Measurements from ENCODE around the gene TRIM29.
"Not testable (repeated sequence)": the region's sequence is repeated elsewhere in the genome, so short reads cannot be mapped to it uniquely, and the experiment has no call there.

TRIM29 gene

GRCh38 chr11:120143472-120143871 is 5.6 kb upstream of the TRIM29 start:
- intact Hi-C loops (cut with DNase I): not testable (repeated sequence)
- peak in 3 of 42 donors; percentile 4 to 12 (median 8) for DNase-seq

- DNase-seq: peak in 7 of 42 donors; percentile 2 to 28 (median 9)
- intact Hi-C loops (cut with DNase I): no loop called here
Measured at GRCh38 chr11:120142441-120143100, 4.7 kb upstream of the TRIM29 start.

- intact Hi-C loops (cut with DNase I): no loop called here
- DNase-seq: peak in 10 of 42 donors; percentile 1 to 23 (median 7)
Measured at GRCh38 chr11:120141768-120142423, 4.0 kb upstream of the TRIM29 start.

GRCh38 chr11:120141113-120141767 is 3.3 kb upstream of the TRIM29 start:
- intact Hi-C loops (cut with DNase I): no loop called here
- peak in 12 of 42 donors; percentile 3 to 35 (median 7) for DNase-seq

GRCh38 chr11:120139316-120140069 is 1.6 kb upstream of the TRIM29 start:
- DNase-seq: peak in 13 of 42 donors; percentile 0 to 29 (median 6)
- intact Hi-C loops (cut with DNase I): no loop called here

- intact Hi-C loops (cut with DNase I): no loop called here
- DNase-seq: peak in 20 of 42 donors; percentile 1 to 35 (median 6)
Measured at GRCh38 chr11:120137187-120137610, 714 bp downstream of the TRIM29 start.

GRCh38 chr11:120136356-120136755 is 1.6 kb downstream of the TRIM29 start:
- peak in 22 of 42 donors; percentile 1 to 33 (median 8) for DNase-seq
- intact Hi-C loops (cut with DNase I): no loop called here

GRCh38 chr11:120135838-120136237 is 2.1 kb downstream of the TRIM29 start:
- intact Hi-C loops (cut with DNase I): no loop called here
- DNase-seq: peak in 14 of 42 donors; percentile 0 to 34 (median 6)

GRCh38 chr11:120134931-120135228 is 3.0 kb downstream of the TRIM29 start:
- intact Hi-C loops (cut with DNase I): no loop called here
- peak in 16 of 42 donors; percentile 1 to 34 (median 4) for DNase-seq

- DNase-seq: peak in 21 of 42 donors; percentile 1 to 34 (median 5)
- intact Hi-C loops (cut with DNase I): no loop called here
Measured at GRCh38 chr11:120134106-120134930, 3.6 kb downstream of the TRIM29 start.

GRCh38 chr11:120133216-120134105 is 4.5 kb downstream of the TRIM29 start:
- intact Hi-C loops (cut with DNase I): no loop called here
- peak in 20 of 42 donors; percentile 0 to 28 (median 7) for DNase-seq

- peak in 9 of 42 donors; percentile 0 to 23 (median 5) for DNase-seq
- intact Hi-C loops (cut with DNase I): no loop called here
Measured at GRCh38 chr11:120132645-120133185, 5.2 kb downstream of the TRIM29 start.

GRCh38 chr11:120131941-120132644 is 5.8 kb downstream of the TRIM29 start:
- intact Hi-C loops (cut with DNase I): no loop called here
- DNase-seq: peak in 14 of 42 donors; percentile 1 to 29 (median 7)

GRCh38 chr11:120130991-120131760 is 6.7 kb downstream of the TRIM29 start:
- intact Hi-C loops (cut with DNase I): no loop called here
- DNase-seq: peak in 11 of 42 donors; percentile 2 to 22 (median 8)

- peak in 6 of 42 donors; percentile 4 to 10 (median 4) for DNase-seq
- intact Hi-C loops (cut with DNase I): no loop called here
Measured at GRCh38 chr11:120130176-120130980, 7.5 kb downstream of the TRIM29 start.
